B cell (primary cell): Measurements from ENCODE around the gene SINHCAF. TPM values are rescaled to one million over a fixed set of nuclear protein-coding genes. Genes with fewer than 3 reads are reported as not detected.

Experiments
- ATAC-seq: fragments of 200-7000 bp; cut with Tn5 transposase; one replicate; pipeline ENCODE4 v1.10.0; 2021; ENCODE audit warnings: low read depth, mild to moderate bottlenecking, moderate number of reproducible peaks, moderate library complexity
- CTCF ChIA-PET: fragments of 350-600 bp; sonication (Branson Sonifier 250); formaldehyde crosslinking; loops from one replicate; lab custom pipeline; 2021; ENCODE audit warnings: antibody characterized with exemption, inconsistent platforms; lab: Charles Lee
- POLR2A ChIA-PET: fragments of 350-600 bp; sonication (Branson Sonifier 250); formaldehyde crosslinking; loops from one replicate; lab custom pipeline; 2021; ENCODE audit warnings: antibody characterized with exemption; lab: Charles Lee
- DNase-seq: peaks from one replicate; pipeline ENCODE4 v3.0.0; 2013
- H2AFZ ChIP-seq: 2 replicates; pipeline ENCODE4 v1.6.1; 2012; ENCODE audit warnings: mild to moderate bottlenecking, low read depth, low read length; ENCODE audit not compliant: insufficient read depth, poor library complexity, severe bottlenecking
- H3K27ac ChIP-seq, 2 donors: 1 replicate in 1 of 2; 2 replicates in 1 of 2; pipeline ENCODE4 v1.5.1; 2012 to 2013; ENCODE audit warnings: low read length in 2 of 2, mild to moderate bottlenecking in 2 of 2, moderate library complexity in 1 of 2
- H3K27me3 ChIP-seq, 4 experiments: fragments of 200-600 bp in 1 of 4; sonication (generic) in 1 of 4; replicated peaks in 1 of 4; 1 replicate in 2 of 4; 2 replicates in 2 of 4; pipeline versions ENCODE4 v1.6.1 to v1.7.0; 2013 to 2016; ENCODE audit warnings: low read length in 3 of 4, mild to moderate bottlenecking in 2 of 4, mixed read lengths in 1 of 4, moderate library complexity in 1 of 4; ENCODE audit not compliant: insufficient read depth in 4 of 4, control insufficient read depth in 3 of 4; ENCODE audit errors: control extremely low read depth in 1 of 4
- H3K36me3 ChIP-seq, 2 experiments: replicated peaks in 1 of 2; 1 replicate in 1 of 2; 2 replicates in 1 of 2; pipeline versions ENCODE4 v1.6.1 to v1.7.1; 2013; ENCODE audit warnings: low read length in 1 of 2; ENCODE audit not compliant: insufficient read depth in 2 of 2, control insufficient read depth in 1 of 2; ENCODE audit errors: control extremely low read depth in 1 of 2, extremely low read depth in 1 of 2
- H3K4me1 ChIP-seq, 2 donors: fragments of 200-600 bp in 1 of 2; sonication (generic) in 1 of 2; 1 replicate in 1 of 2; 2 replicates in 1 of 2; pipeline versions ENCODE4 v1.5.1 to v1.6.1; 2013 to 2017; ENCODE audit warnings: low read length in 2 of 2; ENCODE audit not compliant: control insufficient read depth in 2 of 2, insufficient read depth in 2 of 2
- H3K4me2 ChIP-seq: replicated peaks from 2 replicates; pipeline ENCODE3; 2012; ENCODE audit warnings: mild to moderate bottlenecking, low read depth, low read length; ENCODE audit not compliant: poor library complexity, severe bottlenecking
- H3K4me3 ChIP-seq, 5 experiments: fragments of 200-600 bp in 1 of 5; sonication (generic) in 1 of 5; 1 replicate in 3 of 5; 2 replicates in 2 of 5; pipeline versions ENCODE4 v1.5.1 to v1.7.0; 2011 to 2016; ENCODE audit warnings: low read length in 4 of 5, mild to moderate bottlenecking in 4 of 5, low read depth in 2 of 5, control low read depth in 1 of 5, moderate library complexity in 1 of 5; ENCODE audit not compliant: insufficient read depth in 1 of 5; ENCODE audit errors: control extremely low read depth in 1 of 5, extremely low read depth in 1 of 5
- H3K79me2 ChIP-seq: fragments of 200-600 bp; sonication (generic); one replicate; pipeline ENCODE4 v1.6.0; 2016; ENCODE audit warnings: low read length; ENCODE audit not compliant: control insufficient read depth, insufficient read depth
- H3K9ac ChIP-seq: fragments of 200-600 bp; sonication (generic); 2 replicates; pipeline ENCODE4 v1.6.1; 2017; ENCODE audit warnings: mild to moderate bottlenecking, low read length, moderate library complexity
- H3K9me3 ChIP-seq, 3 donors: one replicate each; pipeline versions ENCODE4 v1.6.1 to v1.7.1; 2013; ENCODE audit warnings: low read length in 2 of 3; ENCODE audit not compliant: control insufficient read depth in 2 of 3, insufficient read depth in 1 of 3; ENCODE audit errors: control extremely low read depth in 1 of 3
- H4K20me1 ChIP-seq: 2 replicates; pipeline ENCODE4 v1.6.0; 2012; ENCODE audit warnings: mild to moderate bottlenecking, low read length; ENCODE audit not compliant: insufficient read depth, control insufficient read depth, poor library complexity, severe bottlenecking
- H3K27ac Mint-ChIP-seq: one replicate; pipeline ENCODE4 v1.8.0; 2021; ENCODE audit warnings: mixed read lengths
- H3K27me3 Mint-ChIP-seq: one replicate; pipeline ENCODE4 v1.8.0; 2021; ENCODE audit warnings: mixed read lengths
- H3K4me1 Mint-ChIP-seq: one replicate; pipeline ENCODE4 v1.8.0; 2021; ENCODE audit warnings: mixed read lengths
- H3K4me3 Mint-ChIP-seq: one replicate; pipeline ENCODE4 v1.8.0; 2021; ENCODE audit warnings: mixed read lengths
- H3K9me3 Mint-ChIP-seq: one replicate; pipeline ENCODE4 v1.8.0; 2022; ENCODE audit warnings: mixed read lengths; ENCODE audit not compliant: insufficient read depth
- CTCF ChIP-seq: fragments of 200-600 bp; IDR thresholded peaks from one replicate; pipeline ENCODE4 v1.8.0; 2022; ENCODE audit warnings: antibody characterized with exemption, mild to moderate bottlenecking
- EZH2 ChIP-seq: IDR thresholded peaks from 2 replicates; pipeline ENCODE4 v1.6.1; 2012; ENCODE audit warnings: borderline replicate concordance, low read depth, mild to moderate bottlenecking, moderate library complexity, low read length; ENCODE audit not compliant: insufficient read depth, poor library complexity, severe bottlenecking
- WGBS: methylation state at CpG from one replicate; pipeline ENCODE4 v1.1.5; 2013; ENCODE audit warnings: missing lambda C conversion rate; ENCODE audit not compliant: insufficient coverage; 5-methylcytosine and 5-hydroxymethylcytosine counted together
- intact Hi-C: fragments of 100-400 bp; cut with micrococcal nuclease; formaldehyde crosslinking; loops from one replicate; pipeline ENCODE4 v1.10.0; 2022
- polyA plus RNA-seq: library from polyadenylated mRNA; depleted of rRNA; stranded (reverse); fragments of >200 nt; gene quantifications from 2 replicates; pipeline ENCODE4 v1.2.3, GENCODE V29; 2012
- total RNA-seq, 2 donors: library from RNA; stranded (reverse); fragments of 120-200 nt in 1 of 2; gene quantifications; 1 replicate in 1 of 2; 2 replicates in 1 of 2; pipeline versions ENCODE4 v1.2.3 to v1.2.4, GENCODE V29; 2013 to 2022

The SINHCAF gene
- total and polyA plus RNA-seq, 2 donors (not counting 1 experiment from before 2014, with no cell fraction given): 43.5 to 129 TPM

- WGBS: 57% methylated on average over 1 of the region's 6 CpGs
- H3K4me3 ChIP-seq: no peak overlapping the region
- H2AFZ ChIP-seq: no peak overlapping the region
- POLR2A ChIA-PET: no interaction called here
- CTCF ChIA-PET: no interaction called here
- no peaks in the 10 kb centered on the region for H3K9me3 Mint-ChIP-seq
- intact Hi-C loops: no loop called here
- no peak overlapping the region for H3K4me3 Mint-ChIP-seq
- H3K4me1 Mint-ChIP-seq: no peaks in the 10 kb centered on the region
- H3K36me3 ChIP-seq: no peaks in the 10 kb centered on the region
- H3K4me2 ChIP-seq: no peak overlapping the region
- no peak overlapping the region for H3K27ac ChIP-seq
- H4K20me1 ChIP-seq: no peaks in the 10 kb centered on the region
- H3K79me2 ChIP-seq: no peaks in the 10 kb centered on the region
- H3K4me1 ChIP-seq: no peaks in the 10 kb centered on the region
- DNase-seq: no peak
- TF ChIP-seq EZH2 (no peak), CTCF (no peak)
- no peaks in the 10 kb centered on the region for H3K27me3 Mint-ChIP-seq
- no peaks in the 10 kb centered on the region for H3K9me3 ChIP-seq
- peaks cover 0 to 2% (median 0%) of the 10 kb centered on the region in 4 experiments for H3K27me3 ChIP-seq
- H3K9ac ChIP-seq: no peak overlapping the region
- no peak for ATAC-seq
- no peak overlapping the region for H3K27ac Mint-ChIP-seq
Measured at GRCh38 chr12:31248337-31248736, 77.6 kb downstream of the SINHCAF start.

GRCh38 chr12:31246470-31246850, 79.5 kb downstream of the SINHCAF start:
- POLR2A ChIA-PET: no interaction called here

More at GRCh38 chr12:31246470-31246850, 79.5 kb downstream of the SINHCAF start:
- CTCF ChIA-PET: no interaction called here
- no peaks in the 10 kb centered on the region for H3K9me3 ChIP-seq
- no peak overlapping the region for H3K4me3 ChIP-seq
- no peaks in the 10 kb centered on the region for H3K4me1 ChIP-seq
- H3K27ac ChIP-seq: no peak overlapping the region
- no peak overlapping the region for H3K4me3 Mint-ChIP-seq
- 89% methylated on average over 6 of the region's 10 CpGs for whole genome bisulfite sequencing
- no peaks in the 10 kb centered on the region for H4K20me1 ChIP-seq
- no peak overlapping the region for H3K9ac ChIP-seq
- no peak overlapping the region for H2AFZ ChIP-seq
- H3K4me2 ChIP-seq: no peak overlapping the region
- H3K27me3 ChIP-seq: peaks cover 0 to 2% (median 0%) of the 10 kb centered on the region in 4 experiments
- no peaks in the 10 kb centered on the region for H3K4me1 Mint-ChIP-seq
- no peaks in the 10 kb centered on the region for H3K9me3 Mint-ChIP-seq
- TF ChIP-seq EZH2: no peak
- TF ChIP-seq CTCF: no peak
- no peaks in the 10 kb centered on the region for H3K36me3 ChIP-seq
- H3K27ac Mint-ChIP-seq: no peak overlapping the region
- no peaks in the 10 kb centered on the region for H3K27me3 Mint-ChIP-seq
- H3K79me2 ChIP-seq: no peaks in the 10 kb centered on the region
- intact Hi-C loops: no loop called here
- DNase-seq (no peak), ATAC-seq (no peak)
